GM12878 (cell line): ENCODE measurements around the gene CRYL1. TPM values are rescaled to one million over a fixed set of nuclear protein-coding genes. Genes with fewer than 3 reads are reported as not detected.

Experiments used
- ATAC-seq: fragments of 200-7000 bp; cut with Tn5 transposase; 3 replicates; pipeline ENCODE4 v1.9.1; 2020; ENCODE audit warnings: mild to moderate bottlenecking, moderate library complexity
- BruUV-seq: library from RNA; stranded (reverse); fragments of 400-500 nt; replicated peaks from 2 replicates; lab custom pipeline; 2021; lab: Mats Ljungman, UMichigan
- CTCF ChIA-PET: fragments of 300-600 bp; sonication (Branson Sonifier 250); formaldehyde crosslinking; extraction: SDS; loops from one replicate; lab custom pipeline; 2021; ENCODE audit warnings: inconsistent platforms; lab: Yijun Ruan, JAX
- POLR2A ChIA-PET: fragments of 350-600 bp; formaldehyde crosslinking; extraction: SDS; loops from one replicate; lab custom pipeline; 2021; ENCODE audit warnings: inconsistent platforms; lab: Charles Lee
- RAD21 ChIA-PET: fragments of 300-600 bp; sonication (Branson Sonifier 250); formaldehyde crosslinking; loops from one replicate; lab custom pipeline; 2023; ENCODE audit warnings: antibody characterized with exemption; ENCODE audit not compliant: unreplicated experiment; lab: Charles Lee
- SMC1A ChIA-PET: fragments of 300-600 bp; sonication (Branson Sonifier 250); formaldehyde crosslinking; loops from one replicate; lab custom pipeline; 2023; ENCODE audit not compliant: unreplicated experiment, uncharacterized antibody; lab: Charles Lee
- DNase-seq: peaks from one replicate; pipeline ENCODE4 v3.0.0-alpha.2; 2011; ENCODE audit warnings: low read depth, low spot score
- FAIRE-seq: peaks from 3 replicates; lab custom pipeline; 2011; peaks lifted over from hg19 to GRCh38; lab: Jason Lieb, UNC
- H2AFZ ChIP-seq: 2 replicates; pipeline ENCODE4 v1.6.0; 2011; ENCODE audit warnings: low read depth, low read length, control low read depth; ENCODE audit not compliant: control insufficient read depth
- H3K27ac ChIP-seq: 2 replicates; pipeline ENCODE4 v1.5.1; 2011; ENCODE audit warnings: control low read depth; ENCODE audit not compliant: control insufficient read depth, insufficient read depth
- H3K27me3 ChIP-seq, 2 experiments: replicated peaks in 1 of 2; 2 replicates each; pipeline versions ENCODE4 v1.6.0 to v1.6.1; 2011; ENCODE audit warnings: low read length in 1 of 2; ENCODE audit not compliant: control insufficient read depth in 2 of 2, insufficient read depth in 2 of 2
- H3K36me3 ChIP-seq, 2 experiments: 2 replicates each; pipeline ENCODE4 v1.5.1; 2011; ENCODE audit warnings: low read length in 1 of 2; ENCODE audit not compliant: control insufficient read depth in 2 of 2, insufficient read depth in 2 of 2
- H3K4me1 ChIP-seq: 2 replicates; pipeline ENCODE4 v1.6.1; 2011; ENCODE audit warnings: mild to moderate bottlenecking, low read length, moderate library complexity, mixed read lengths; ENCODE audit not compliant: control insufficient read depth, insufficient read depth
- H3K4me2 ChIP-seq: 2 replicates; pipeline ENCODE4 v1.6.0; 2011; ENCODE audit warnings: control low read depth; ENCODE audit not compliant: control insufficient read depth, insufficient read depth
- H3K4me3 ChIP-seq: fragments of 200-600 bp; sonication (generic); 2 replicates; pipeline ENCODE4 v1.5.1; 2016
- H3K79me2 ChIP-seq: 2 replicates; pipeline ENCODE4 v1.6.0; 2011; ENCODE audit warnings: low read length; ENCODE audit not compliant: control insufficient read depth, insufficient read depth
- H3K9ac ChIP-seq: 2 replicates; pipeline ENCODE4 v1.8.0; 2011; ENCODE audit warnings: low read length, control low read depth, mixed read lengths; ENCODE audit not compliant: control insufficient read depth, insufficient read depth
- H3K9me3 ChIP-seq: replicated peaks from 3 replicates; pipeline ENCODE4 v1.5.1; 2011; ENCODE audit warnings: mild to moderate bottlenecking, low read length; ENCODE audit not compliant: control insufficient read depth, insufficient read depth
- H4K20me1 ChIP-seq: 2 replicates; pipeline ENCODE4 v1.6.0; 2011; ENCODE audit not compliant: control insufficient read depth, insufficient read depth
- BACH1 ChIP-seq: fragments of 450-650 bp; IDR thresholded peaks from 2 replicates; pipeline ENCODE4 v1.6.1; 2017; ENCODE audit warnings: mild to moderate bottlenecking, borderline replicate concordance
- E4F1 ChIP-seq: fragments of 450-650 bp; IDR thresholded peaks from 2 replicates; pipeline ENCODE4 v1.6.1; 2018; ENCODE audit warnings: borderline replicate concordance, mild to moderate bottlenecking; ENCODE audit not compliant: partially characterized antibody
- FOXK2 ChIP-seq: fragments of 450-650 bp; IDR thresholded peaks from 2 replicates; pipeline ENCODE4 v1.6.1; 2017; ENCODE audit warnings: mild to moderate bottlenecking, moderate library complexity
- HSF1 ChIP-seq: fragments of 150-350 bp; IDR thresholded peaks from 2 replicates; pipeline ENCODE4 v1.6.1; 2014; ENCODE audit warnings: mild to moderate bottlenecking, low read depth, low read length
- MEF2B ChIP-seq: fragments of 450-650 bp; IDR thresholded peaks from 2 replicates; pipeline ENCODE4 v1.6.1; 2018; ENCODE audit warnings: mild to moderate bottlenecking, moderate library complexity; ENCODE audit not compliant: partially characterized antibody, poor library complexity, severe bottlenecking
- MLLT1 ChIP-seq: fragments of 450-650 bp; IDR thresholded peaks from 2 replicates; pipeline ENCODE4 v1.6.1; 2016; ENCODE audit warnings: mild to moderate bottlenecking
- MTA2 ChIP-seq: fragments of 450-650 bp; IDR thresholded peaks from 2 replicates; pipeline ENCODE4 v1.6.1; 2016; ENCODE audit warnings: low read depth, mild to moderate bottlenecking, moderate library complexity
- MYC ChIP-seq: IDR thresholded peaks from 2 replicates; pipeline ENCODE4 v1.6.1; 2011; ENCODE audit warnings: mild to moderate bottlenecking, low read length, moderate library complexity, inconsistent platforms; ENCODE audit not compliant: insufficient read depth, insufficient replicate concordance, insufficient read length, severe bottlenecking
- RFX5 ChIP-seq: IDR thresholded peaks from 2 replicates; pipeline ENCODE4 v1.6.1; 2011; ENCODE audit warnings: low read depth, low read length, improper control_type of control experiment
- RUNX3 ChIP-seq: IDR thresholded peaks from 2 replicates; pipeline ENCODE4 v1.6.1; 2012; ENCODE audit warnings: low read length, inconsistent platforms
- SMARCA5 ChIP-seq: fragments of 450-650 bp; IDR thresholded peaks from 2 replicates; pipeline ENCODE4 v1.6.1; 2017; ENCODE audit warnings: mild to moderate bottlenecking
- SREBF2 ChIP-seq: IDR thresholded peaks from 2 replicates; pipeline ENCODE4 v1.6.1; 2012; ENCODE audit warnings: mild to moderate bottlenecking, low read length
- ZNF207 ChIP-seq: fragments of 450-650 bp; IDR thresholded peaks from 2 replicates; pipeline ENCODE4 v1.6.1; 2014; ENCODE audit warnings: antibody characterized with exemption, mild to moderate bottlenecking, borderline replicate concordance
- ZZZ3 ChIP-seq: IDR thresholded peaks from 2 replicates; pipeline ENCODE4 v1.6.1; 2011; ENCODE audit warnings: low read depth; ENCODE audit not compliant: control insufficient read depth, insufficient read length
- WGBS: methylation state at CpG from one replicate; pipeline ENCODE4 v1.1.6; 2016; ENCODE audit warnings: low lambda C conversion rate; ENCODE audit not compliant: insufficient replicate concordance, insufficient coverage; ENCODE audit errors: missing lambda C conversion rate; 5-methylcytosine and 5-hydroxymethylcytosine counted together
- in situ Hi-C: fragments of 300-500 bp; cut with MboI; formaldehyde crosslinking; loops from 9 replicates; pipeline ENCODE4 v1.14.3; 2018; ENCODE audit warnings: mixed read lengths
- intact Hi-C: fragments of 100-400 bp; cut with micrococcal nuclease; formaldehyde crosslinking; loops from one replicate; pipeline ENCODE4 v1.14.2; 2022; ENCODE audit not compliant: unreplicated experiment
- polyA plus RNA-seq, 11 experiments: library from polyadenylated mRNA; depleted of rRNA in 4 of 11; unstranded in 6 of 11; stranded (reverse) in 5 of 11; fragments of >200 nt; fragmentation: Nextera tagmentation in 4 of 11; fragmentation: Illumina TruSeq in 1 of 11; extraction: Ambion mirVana in 4 of 11; extraction: Trizol in 1 of 11; gene quantifications; 1 replicate in 1 of 11; 2 replicates in 10 of 11; pipeline versions ENCODE4 v1.2.1 to v1.2.3, GENCODE V29; 2011 to 2016; ENCODE audit warnings: inconsistent platforms in 2 of 11, missing spikeins in 2 of 11, low read depth in 1 of 11
- total RNA-seq, 4 experiments: library from RNA; depleted of rRNA in 3 of 4; stranded (reverse); fragments of >200 nt in 3 of 4; fragmentation: Illumina TruSeq in 1 of 4; extraction: Trizol in 1 of 4; gene quantifications; 2 replicates each; pipeline versions ENCODE4 v1.2.1 to v1.2.3, GENCODE V29; 2013 to 2021

The CRYL1 gene
- total and polyA plus RNA-seq, 10 of the 15 experiments (the other 5 are each of a cell fraction or from before 2014, with no cell fraction given): 5.5 to 36.7 (median 12.2) TPM

GRCh38 chr13:20461860-20462532 is 63.7 kb downstream of the CRYL1 start:
- no peak overlapping the region for H3K27ac ChIP-seq
- H2AFZ ChIP-seq: no peak overlapping the region
- no peak overlapping the region for H3K4me3 ChIP-seq
- H3K9ac ChIP-seq: no peak overlapping the region
- no TSS peak for BruUV-seq
- RAD21 ChIA-PET: no interaction called here
- no peak for DNase-seq
- in situ Hi-C loops (no loop called here), intact Hi-C loops (no loop called here)
- H3K4me1 ChIP-seq: no peaks in the 10 kb centered on the region
- H3K79me2 ChIP-seq: no peaks in the 10 kb centered on the region
- FAIRE-seq: no peak
- SMC1A ChIA-PET: interaction anchor here (1.5 kb wide), 1 partner anchor 12 kb away, joined by 3 read pairs; no protein-coding TSS in a partner anchor
- POLR2A ChIA-PET: no interaction called here
- no peaks in the 10 kb centered on the region for H3K36me3 ChIP-seq
- WGBS: 69% methylated on average over 2 of the region's 8 CpGs
- H3K27me3 ChIP-seq: no peaks in the 10 kb centered on the region
- ATAC-seq: no peak
- TF ChIP-seq E4F1 (no peak), ZZZ3 (no peak), MTA2 (no peak), MLLT1 (no peak), MYC (no peak), RFX5 (no peak), RUNX3 (no peak), HSF1 (no peak), BACH1 (no peak), SMARCA5 (no peak), ZNF207 (no peak), FOXK2 (no peak), SREBF2 (no peak), MEF2B (no peak)
- H3K4me2 ChIP-seq: no peak overlapping the region
- CTCF ChIA-PET: no interaction called here
- no peaks in the 10 kb centered on the region for H4K20me1 ChIP-seq
- no peaks in the 10 kb centered on the region for H3K9me3 ChIP-seq
